GM18502 (cell line): ENCODE measurements around the gene RNU1-1.
"Not testable (repeated sequence)": the region's sequence is repeated elsewhere in the genome, so short reads cannot be mapped to it uniquely, and the experiment has no call there.

Experiments used
- ATAC-seq: cut with Tn5 transposase; IDR thresholded peaks from one replicate; pipeline ENCODE4 v1.9.1; 2021; ENCODE audit warnings: mild to moderate bottlenecking; ENCODE audit not compliant: unreplicated experiment, poor library complexity

RNU1-1 gene

GRCh38 chr1:16514107-16515055, at the start of gene RNU1-1:
TSS of gene RNU1-1 (minus strand) at chr1:16514285.
- ATAC-seq, result not testable (repeated sequence)

- ATAC-seq, result not testable (repeated sequence)
These were observed 47.0 kb upstream of the RNU1-1 start for GRCh38 chr1:16561035-16561434.

- not testable (repeated sequence) for ATAC-seq
These were observed 46.4 kb upstream of the RNU1-1 start for GRCh38 chr1:16560498-16560897.

- ATAC-seq, result not testable (repeated sequence)
These were observed 45.6 kb upstream of the RNU1-1 start for GRCh38 chr1:16559688-16560087.

- not testable (repeated sequence) for ATAC-seq
These were observed 42.9 kb upstream of the RNU1-1 start for GRCh38 chr1:16557034-16557433.

- not testable (repeated sequence) for ATAC-seq
These were observed 39.2 kb upstream of the RNU1-1 start for GRCh38 chr1:16553244-16553643.

- ATAC-seq, result not testable (repeated sequence)
These were observed 36.3 kb upstream of the RNU1-1 start for GRCh38 chr1:16550212-16550918.

- not testable (repeated sequence) for ATAC-seq
These were observed 35.5 kb upstream of the RNU1-1 start for GRCh38 chr1:16549545-16549944.

- not testable (repeated sequence) for ATAC-seq
These were observed 33.6 kb upstream of the RNU1-1 start for GRCh38 chr1:16547502-16548241.

GRCh38 chr1:16545682-16546095, 31.6 kb upstream of the RNU1-1 start:
- ATAC-seq, result not testable (repeated sequence)

- ATAC-seq, result not testable (repeated sequence)
These were observed 26.4 kb upstream of the RNU1-1 start for GRCh38 chr1:16540421-16540893.

- ATAC-seq, result not testable (repeated sequence)
These were observed 23.4 kb upstream of the RNU1-1 start for GRCh38 chr1:16537528-16537927.

- not testable (repeated sequence) for ATAC-seq
These were observed 22.7 kb upstream of the RNU1-1 start for GRCh38 chr1:16536796-16537195.

- not testable (repeated sequence) for ATAC-seq
These were observed 21.8 kb upstream of the RNU1-1 start for GRCh38 chr1:16535898-16536297.

- ATAC-seq, result not testable (repeated sequence)
These were observed 21.4 kb upstream of the RNU1-1 start for GRCh38 chr1:16535487-16535886.

GRCh38 chr1:16534829-16535456, 20.9 kb upstream of the RNU1-1 start:
- not testable (repeated sequence) for ATAC-seq

- ATAC-seq, result not testable (repeated sequence)
These were observed 20.2 kb upstream of the RNU1-1 start for GRCh38 chr1:16534239-16534828.

GRCh38 chr1:16532235-16532991, 18.3 kb upstream of the RNU1-1 start:
- not testable (repeated sequence) for ATAC-seq

GRCh38 chr1:16528338-16528737, 14.3 kb upstream of the RNU1-1 start:
- ATAC-seq, result not testable (repeated sequence)
